Suprapubic skin (tissue), 3 donors: ENCODE data around the gene NIP7.

Experiments used
- CTCF ChIP-seq, 2 donors: fragments of 200-600 bp in 1 of 2; fragments of 450-650 bp in 1 of 2; sonication (generic) in 1 of 2; IDR thresholded peaks; one replicate each; pipeline ENCODE4 v1.5.1; 2016 to 2019; ENCODE audit warnings: antibody characterized with exemption in 2 of 2, mild to moderate bottlenecking in 1 of 2, moderate library complexity in 1 of 2
- POLR2AphosphoS5 ChIP-seq, 3 donors: sonication (generic); formaldehyde crosslinking; IDR thresholded peaks; one replicate each; pipeline ENCODE4 v1.6.1; 2017; ENCODE audit warnings: antibody characterized with exemption in 3 of 3

- no peak for TF ChIP-seq CTCF (IDR thresholded peaks at IDR 0.05)
- TF ChIP-seq POLR2AphosphoS5 (IDR thresholded peaks at IDR 0.05), result no peak
Observed at GRCh38 chr16:69378760-69379159, 39.2 kb downstream of the NIP7 start.
